ENCODE data around the gene DOP1A.
A peak's percentile ranks its signal among the peaks of the same experiment; 100 is the strongest.

DOP1A gene

GRCh38 chr6:83067448-83068439, at the start of gene DOP1A:
Gene DOP1A (plus strand): TSS chr6:83067671. CDS start chr6:83096978, 29,307 bp downstream.
- peak; percentile 99 for DNase-seq

- no peak for DNase-seq
Measured at GRCh38 chr6:83019741-83020140, 47.7 kb upstream of the DOP1A start.

GRCh38 chr6:83031689-83032088, 35.8 kb upstream of the DOP1A start:
- no peak for DNase-seq

GRCh38 chr6:83038246-83038645, 29.2 kb upstream of the DOP1A start:
- DNase-seq: no peak

- no peak for DNase-seq
Measured at GRCh38 chr6:83042467-83043053, 24.9 kb upstream of the DOP1A start.

GRCh38 chr6:83044091-83044768, 23.2 kb upstream of the DOP1A start:
- no peak for DNase-seq

GRCh38 chr6:83047065-83047754, 20.3 kb upstream of the DOP1A start:
- no peak for DNase-seq

- DNase-seq: no peak
Measured at GRCh38 chr6:83051377-83052172, 15.9 kb upstream of the DOP1A start.

GRCh38 chr6:83053678-83054077, 13.8 kb upstream of the DOP1A start:
- no peak for DNase-seq

GRCh38 chr6:83055366-83055964, 12.0 kb upstream of the DOP1A start:
- DNase-seq: peak; percentile 36

GRCh38 chr6:83057705-83058321, 9.7 kb upstream of the DOP1A start:
- peak; percentile 27 for DNase-seq

- DNase-seq: peak; percentile 23
Measured at GRCh38 chr6:83061190-83061589, 6.3 kb upstream of the DOP1A start.

GRCh38 chr6:83062225-83062624, 5.2 kb upstream of the DOP1A start:
- DNase-seq: no peak

GRCh38 chr6:83065511-83066192, 1.8 kb upstream of the DOP1A start, which contains the start of gene UBE3D:
Gene UBE3D (minus strand): TSS chr6:83065841. CDS start chr6:83065718, 123 bp downstream.
- peak; percentile 87 for DNase-seq

- DNase-seq: no peak
Measured at GRCh38 chr6:83068616-83069015, 1.1 kb downstream of the DOP1A start.

- no peak for DNase-seq
Measured at GRCh38 chr6:83069633-83070032, 2.2 kb downstream of the DOP1A start.

- peak; percentile 80 for DNase-seq
Measured at GRCh38 chr6:83071023-83071422, 3.6 kb downstream of the DOP1A start.

- DNase-seq: no peak
Measured at GRCh38 chr6:83071707-83072106, 4.2 kb downstream of the DOP1A start.

- DNase-seq: no peak
Measured at GRCh38 chr6:83072726-83073125, 5.3 kb downstream of the DOP1A start.

GRCh38 chr6:83073615-83074014, 6.1 kb downstream of the DOP1A start:
- peak; percentile 78 for DNase-seq

Measured in inflammatory macrophage treated with lipopolysaccharide for 4 hours (primary cell).